Retinal pigment epithelial cell (primary cell): Measurements from ENCODE around the gene SSTR4.

Experiments
- DNase-seq: peaks from one replicate; pipeline ENCODE4 v3.0.0-alpha.2; 2010; ENCODE audit warnings: low read depth
- H3K4me3 ChIP-seq: 2 replicates; pipeline ENCODE4 v1.5.1; 2011; ENCODE audit warnings: mild to moderate bottlenecking, low read length, control low read depth, moderate library complexity
- CTCF ChIP-seq: conservative IDR thresholded peaks from 2 replicates; pipeline ENCODE4 v1.5.1; 2011; ENCODE audit warnings: low read depth, low read length, control low read depth, inconsistent platforms

The SSTR4 gene

DNA sequence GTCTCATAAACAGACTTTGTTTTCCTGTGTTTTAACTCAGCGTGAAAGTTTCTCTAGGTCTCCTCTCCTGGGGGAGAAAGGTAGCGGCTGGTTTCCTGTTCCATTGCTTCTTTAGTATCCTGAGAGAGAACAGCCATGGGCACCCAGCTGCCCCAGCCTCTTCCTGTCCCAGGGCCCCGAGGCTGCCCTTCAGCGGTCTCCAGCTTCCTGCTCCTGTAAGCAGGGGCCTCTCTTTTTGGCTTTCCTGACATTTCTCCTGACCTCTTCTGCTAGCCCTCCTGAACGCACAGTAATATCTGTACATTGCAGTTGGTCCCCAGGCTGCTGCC, 2.4 kb upstream of the SSTR4 start:
- no peak for DNase-seq
- H3K4me3 ChIP-seq: no peak overlapping the region
- TF ChIP-seq CTCF: no peak

- no peak for TF ChIP-seq CTCF
Observed at GRCh38 chr20:23033918-23034317, 1.2 kb upstream of the SSTR4 start.

GRCh38 chr20:23035731-23036130, 619 bp downstream of the SSTR4 start:
- DNase-seq: no peak
- H3K4me3 ChIP-seq: no peak overlapping the region
- TF ChIP-seq CTCF: no peak

More at GRCh38 chr20:23033918-23034317, 1.2 kb upstream of the SSTR4 start:
- no peak overlapping the region for H3K4me3 ChIP-seq
- DNase-seq: no peak

- no peak for DNase-seq
- no peak for TF ChIP-seq CTCF
- no peak overlapping the region for H3K4me3 ChIP-seq
Observed at GRCh38 chr20:23036371-23036770, 1.3 kb downstream of the SSTR4 start.

GRCh38 chr20:23037017-23037481, 1.9 kb downstream of the SSTR4 start:
- TF ChIP-seq CTCF: no peak
- H3K4me3 ChIP-seq: no peak overlapping the region
- DNase-seq: no peak

GRCh38 chr20:23039136-23039875, 4.2 kb downstream of the SSTR4 start:
- no peak for DNase-seq
- TF ChIP-seq CTCF: no peak
- no peak overlapping the region for H3K4me3 ChIP-seq

DNA sequence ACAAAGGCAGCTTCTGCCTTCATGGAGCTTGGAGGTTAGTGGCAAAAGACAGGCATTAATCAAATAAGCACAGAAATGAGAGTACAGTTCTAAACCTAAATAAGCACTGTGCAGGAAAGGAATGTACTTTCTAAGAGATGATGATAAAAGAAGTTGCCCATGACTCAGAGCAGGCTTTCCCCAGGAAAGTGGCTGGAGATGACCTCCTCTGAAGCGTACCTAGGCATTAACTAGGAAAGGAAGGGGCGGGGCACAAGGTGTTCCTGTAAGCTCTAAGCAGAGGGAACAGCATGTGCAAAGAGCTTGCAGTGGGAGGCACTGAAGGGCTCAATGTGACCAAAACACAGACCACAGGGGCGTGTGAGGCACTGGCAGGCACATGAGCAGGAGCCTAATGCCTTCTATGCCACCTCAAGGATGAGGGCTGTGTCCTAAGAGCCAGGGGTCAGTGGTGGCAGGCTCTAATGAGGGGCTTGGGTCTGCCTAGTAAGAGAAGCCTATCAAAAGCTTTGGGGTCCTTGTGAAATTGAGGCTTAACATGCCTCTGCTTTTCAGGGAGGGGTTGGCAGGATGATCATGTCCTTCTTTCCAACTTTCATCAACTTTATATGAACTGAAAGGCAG, 4.9 kb downstream of the SSTR4 start:
- TF ChIP-seq CTCF: no peak
- DNase-seq: no peak
- no peak overlapping the region for H3K4me3 ChIP-seq
